HEK293 (cell line): Measurements from ENCODE around the gene PDLIM5.

Experiments
- CTCF ChIA-PET: fragments of 350-600 bp; formaldehyde crosslinking; extraction: SDS; loops from one replicate; lab custom pipeline; 2021; ENCODE audit warnings: antibody characterized with exemption; lab: Yijun Ruan, JAX
- POLR2A ChIA-PET: fragments of 300-600 bp; formaldehyde crosslinking; extraction: SDS; loops from one replicate; lab custom pipeline; 2020; ENCODE audit warnings: antibody characterized with exemption, inconsistent platforms; lab: Yijun Ruan, JAX
- H3K27ac ChIP-seq: fragments of 200-500 bp; sonication (Bioruptor generic); 2 replicates; pipeline ENCODE4 v1.5.1; 2014; ENCODE audit warnings: low read depth, low read length, control low read depth, inconsistent platforms; ENCODE audit errors: extremely low read depth
- H3K36me3 ChIP-seq, 2 experiments: fragments of 200-500 bp in 1 of 2; sonication (Bioruptor generic) in 1 of 2; 1 replicate in 1 of 2; 2 replicates in 1 of 2; pipeline ENCODE4 v1.5.1; 2014 to 2017; ENCODE audit warnings: inconsistent platforms in 2 of 2, low read length in 2 of 2; ENCODE audit not compliant: control insufficient read depth in 2 of 2, insufficient read depth in 1 of 2
- H3K4me1 ChIP-seq: fragments of 200-500 bp; sonication (Bioruptor generic); 2 replicates; pipeline ENCODE4 v1.5.1; 2014; ENCODE audit warnings: mild to moderate bottlenecking, low read length, inconsistent platforms; ENCODE audit not compliant: control insufficient read depth, insufficient read depth
- H3K4me3 ChIP-seq: 2 replicates; pipeline ENCODE4 v1.5.1; 2011; ENCODE audit warnings: low read depth, mild to moderate bottlenecking, control low read depth, low read length, moderate library complexity
- H3K9me3 ChIP-seq: fragments of 200-500 bp; sonication (Bioruptor generic); 2 replicates; pipeline ENCODE4 v1.5.1; 2014; ENCODE audit warnings: low read depth, low read length, inconsistent platforms; ENCODE audit not compliant: control insufficient read depth, insufficient read depth
- HOXC10 ChIP-seq: sonication (generic); formaldehyde crosslinking; IDR thresholded peaks from 2 replicates; pipeline ENCODE4 v1.8.1; 2023; ENCODE audit warnings: mild to moderate bottlenecking, missing genetic modification reagents
- ZFP41 ChIP-seq: fragments of 450-650 bp; formaldehyde crosslinking; IDR thresholded peaks from 2 replicates; pipeline ENCODE4 v1.5.1; 2016; ENCODE audit warnings: missing biosample characterization, missing genetic modification characterization, borderline replicate concordance
- ZNF10 ChIP-seq: fragments of 450-650 bp; formaldehyde crosslinking; IDR thresholded peaks from 2 replicates; pipeline ENCODE4 v1.5.1; 2017; ENCODE audit warnings: missing biosample characterization, missing genetic modification characterization
- ZNF138 ChIP-seq: fragments of 450-650 bp; formaldehyde crosslinking; IDR thresholded peaks from 2 replicates; pipeline ENCODE4 v1.5.1; 2016; ENCODE audit warnings: missing biosample characterization, missing genetic modification characterization, borderline replicate concordance
- ZNF514 ChIP-seq: fragments of 450-650 bp; formaldehyde crosslinking; IDR thresholded peaks from 2 replicates; pipeline ENCODE4 v1.5.1; 2016; ENCODE audit warnings: missing biosample characterization, missing genetic modification characterization
- ZNF560 ChIP-seq: fragments of 450-650 bp; formaldehyde crosslinking; IDR thresholded peaks from 2 replicates; pipeline ENCODE4 v1.5.1; 2017; ENCODE audit warnings: missing biosample characterization, missing genetic modification characterization, borderline replicate concordance
- ZNF585B ChIP-seq: fragments of 450-650 bp; formaldehyde crosslinking; IDR thresholded peaks from 2 replicates; pipeline ENCODE4 v1.5.1; 2016; ENCODE audit warnings: missing biosample characterization, missing genetic modification characterization
- ZNF658 ChIP-seq: fragments of 450-650 bp; formaldehyde crosslinking; IDR thresholded peaks from 2 replicates; pipeline ENCODE4; 2016; ENCODE audit warnings: missing biosample characterization, missing genetic modification characterization
- ZNF660 ChIP-seq: fragments of 450-650 bp; IDR thresholded peaks from 2 replicates; pipeline ENCODE4 v1.5.1; 2018; ENCODE audit warnings: missing biosample characterization, mild to moderate bottlenecking, missing genetic modification characterization
- ZNF707 ChIP-seq: fragments of 450-650 bp; formaldehyde crosslinking; IDR thresholded peaks from 2 replicates; pipeline ENCODE4 v1.5.1; 2016; ENCODE audit warnings: missing biosample characterization, missing genetic modification characterization
- ZSCAN30 ChIP-seq: fragments of 450-650 bp; IDR thresholded peaks from 2 replicates; pipeline ENCODE4 v1.5.1; 2018; ENCODE audit warnings: missing biosample characterization, mild to moderate bottlenecking, missing genetic modification characterization, moderate library complexity
- TF ChIP-seq, protein P1 (sequence below): fragments of 450-650 bp; formaldehyde crosslinking; IDR thresholded peaks from 2 replicates; pipeline ENCODE4 v1.5.1; 2016; ENCODE audit warnings: missing biosample characterization, missing genetic modification characterization
- TF ChIP-seq, protein P2 (sequence below): fragments of 450-650 bp; IDR thresholded peaks from 2 replicates; pipeline ENCODE4 v1.5.1; 2018; ENCODE audit warnings: missing biosample characterization, mild to moderate bottlenecking, missing genetic modification characterization
- TF ChIP-seq, protein P3 (sequence below): fragments of 450-650 bp; formaldehyde crosslinking; IDR thresholded peaks from 2 replicates; pipeline ENCODE4 v1.5.1; 2016; ENCODE audit warnings: missing biosample characterization, missing genetic modification characterization
- TF ChIP-seq, protein P4 (sequence below): fragments of 450-650 bp; formaldehyde crosslinking; IDR thresholded peaks from 2 replicates; pipeline ENCODE4 v1.5.1; 2016; ENCODE audit warnings: missing biosample characterization, missing genetic modification characterization
- TF ChIP-seq, protein P5 (sequence below): fragments of 450-650 bp; formaldehyde crosslinking; IDR thresholded peaks from 2 replicates; pipeline ENCODE4 v1.5.1; 2016; ENCODE audit warnings: missing biosample characterization, missing genetic modification characterization
- TF ChIP-seq, protein P6 (sequence below): fragments of 450-650 bp; formaldehyde crosslinking; IDR thresholded peaks from 2 replicates; pipeline ENCODE4 v1.5.0; 2017; ENCODE audit warnings: missing biosample characterization, missing genetic modification characterization, borderline replicate concordance
- TF ChIP-seq, protein P7 (sequence below): fragments of 450-650 bp; formaldehyde crosslinking; IDR thresholded peaks from 2 replicates; pipeline ENCODE4 v1.5.1; 2016; ENCODE audit warnings: missing biosample characterization, missing genetic modification characterization

PDLIM5 gene

DNA sequence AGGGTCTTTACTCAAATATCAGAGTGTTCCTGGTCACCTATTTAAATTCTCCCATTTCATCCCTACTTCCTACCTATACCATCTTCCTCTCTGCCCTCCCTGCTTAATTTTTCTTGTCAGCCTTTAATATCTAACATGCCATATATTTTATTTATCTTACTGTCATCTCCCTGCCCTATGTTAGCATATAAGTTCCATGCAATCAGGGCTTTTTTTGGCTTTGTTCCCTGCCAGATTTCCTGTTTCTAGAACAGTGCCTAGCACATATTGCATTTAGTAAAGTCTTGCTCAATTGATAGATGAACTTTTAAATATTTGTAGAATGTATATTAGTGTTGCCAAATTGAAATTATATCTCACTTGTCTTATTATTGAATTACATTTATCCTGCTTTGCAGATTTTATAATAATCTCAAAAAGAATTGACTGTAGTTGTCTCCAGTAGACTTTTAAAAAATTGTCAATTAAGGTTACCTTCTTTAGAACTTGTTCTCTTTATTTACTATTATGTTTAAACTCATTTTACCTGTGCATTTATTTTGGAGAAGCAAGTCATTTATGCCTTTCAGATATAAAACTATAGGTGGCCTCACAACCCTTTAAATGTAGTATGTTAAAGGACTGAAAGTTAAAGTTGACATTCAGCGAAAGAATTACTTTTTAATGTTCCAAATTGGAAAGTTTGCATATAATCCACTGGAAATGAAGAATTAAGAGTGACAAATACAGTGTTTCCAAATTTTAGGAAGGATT, 197.8 kb downstream of the PDLIM5 start:
- no peak overlapping the region for H3K4me3 ChIP-seq
- POLR2A ChIA-PET = no interaction called here
- H3K9me3 ChIP-seq = no peaks in the 10 kb centered on the region
- 0 out of 2 replicates have a peak, but pooled peaks cover 2% of the 10 kb centered on the region for H3K4me1 ChIP-seq
- TF ChIP-seq, protein P1, sequence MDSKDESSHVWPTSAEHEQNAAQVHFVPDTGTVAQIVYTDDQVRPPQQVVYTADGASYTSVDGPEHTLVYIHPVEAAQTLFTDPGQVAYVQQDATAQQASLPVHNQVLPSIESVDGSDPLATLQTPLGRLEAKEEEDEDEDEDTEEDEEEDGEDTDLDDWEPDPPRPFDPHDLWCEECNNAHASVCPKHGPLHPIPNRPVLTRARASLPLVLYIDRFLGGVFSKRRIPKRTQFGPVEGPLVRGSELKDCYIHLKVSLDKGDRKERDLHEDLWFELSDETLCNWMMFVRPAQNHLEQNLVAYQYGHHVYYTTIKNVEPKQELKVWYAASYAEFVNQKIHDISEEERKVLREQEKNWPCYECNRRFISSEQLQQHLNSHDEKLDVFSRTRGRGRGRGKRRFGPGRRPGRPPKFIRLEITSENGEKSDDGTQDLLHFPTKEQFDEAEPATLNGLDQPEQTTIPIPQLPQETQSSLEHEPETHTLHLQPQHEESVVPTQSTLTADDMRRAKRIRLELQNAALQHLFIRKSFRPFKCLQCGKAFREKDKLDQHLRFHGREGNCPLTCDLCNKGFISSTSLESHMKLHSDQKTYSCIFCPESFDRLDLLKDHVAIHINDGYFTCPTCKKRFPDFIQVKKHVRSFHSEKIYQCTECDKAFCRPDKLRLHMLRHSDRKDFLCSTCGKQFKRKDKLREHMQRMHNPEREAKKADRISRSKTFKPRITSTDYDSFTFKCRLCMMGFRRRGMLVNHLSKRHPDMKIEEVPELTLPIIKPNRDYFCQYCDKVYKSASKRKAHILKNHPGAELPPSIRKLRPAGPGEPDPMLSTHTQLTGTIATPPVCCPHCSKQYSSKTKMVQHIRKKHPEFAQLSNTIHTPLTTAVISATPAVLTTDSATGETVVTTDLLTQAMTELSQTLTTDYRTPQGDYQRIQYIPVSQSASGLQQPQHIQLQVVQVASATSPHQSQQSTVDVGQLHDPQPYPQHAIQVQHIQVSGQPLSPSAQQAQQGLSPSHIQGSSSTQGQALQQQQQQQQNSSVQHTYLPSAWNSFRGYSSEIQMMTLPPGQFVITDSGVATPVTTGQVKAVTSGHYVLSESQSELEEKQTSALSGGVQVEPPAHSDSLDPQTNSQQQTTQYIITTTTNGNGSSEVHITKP (tag by site-specific recombination) = peak; percentile 23; the same call in 1 of the 2 replicates
- TF ChIP-seq ZNF660 (tag by site-specific recombination) (peak; percentile 46; the same call in 1 of the 2 replicates), ZNF585B (tag by site-specific recombination) (no peak)
- peaks cover 0 to 3% of the 10 kb centered on the region in 2 experiments; a peak in 1 of 3 replicates for H3K36me3 ChIP-seq
- no peak overlapping the region for H3K27ac ChIP-seq
- CTCF ChIA-PET = no interaction called here

DNA sequence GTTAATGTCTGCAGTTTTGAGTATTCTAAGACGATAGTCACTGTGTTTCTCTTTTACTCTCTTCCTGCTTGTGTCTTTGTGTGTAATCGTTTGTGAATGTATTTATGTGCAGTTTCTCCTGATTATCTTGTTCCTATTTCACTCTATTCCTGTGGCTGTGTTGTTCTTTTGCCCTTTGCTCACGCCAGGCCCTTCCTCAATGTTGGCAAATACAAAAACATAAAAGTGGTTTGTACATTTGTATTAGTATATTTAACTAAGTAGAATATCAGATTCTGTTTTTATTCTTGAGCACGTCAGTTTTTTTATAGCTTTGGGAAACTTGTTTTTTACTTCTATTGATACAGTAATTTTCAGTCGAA, 198.4 kb downstream of the PDLIM5 start:
- 0 out of 2 replicates have a peak, but pooled peaks cover 2% of the 10 kb centered on the region for H3K4me1 ChIP-seq
- CTCF ChIA-PET = no interaction called here
- H3K9me3 ChIP-seq = no peaks in the 10 kb centered on the region
- POLR2A ChIA-PET = no interaction called here
- H3K36me3 ChIP-seq = peaks cover 0 to 3% of the 10 kb centered on the region in 2 experiments; a peak in 1 of 3 replicates
- H3K27ac ChIP-seq = no peak overlapping the region
- no peak overlapping the region for H3K4me3 ChIP-seq
- TF ChIP-seq ZNF707 (tag by site-specific recombination) (no peak), ZNF138 (tag by site-specific recombination) (no peak), ZNF514 (tag by site-specific recombination) (no peak), ZFP41 (no peak), ZNF658 (no peak), ZNF560 (no peak), HOXC10 (no peak), ZNF10 (no peak), ZSCAN30 (no peak)
- TF ChIP-seq, protein P2, sequence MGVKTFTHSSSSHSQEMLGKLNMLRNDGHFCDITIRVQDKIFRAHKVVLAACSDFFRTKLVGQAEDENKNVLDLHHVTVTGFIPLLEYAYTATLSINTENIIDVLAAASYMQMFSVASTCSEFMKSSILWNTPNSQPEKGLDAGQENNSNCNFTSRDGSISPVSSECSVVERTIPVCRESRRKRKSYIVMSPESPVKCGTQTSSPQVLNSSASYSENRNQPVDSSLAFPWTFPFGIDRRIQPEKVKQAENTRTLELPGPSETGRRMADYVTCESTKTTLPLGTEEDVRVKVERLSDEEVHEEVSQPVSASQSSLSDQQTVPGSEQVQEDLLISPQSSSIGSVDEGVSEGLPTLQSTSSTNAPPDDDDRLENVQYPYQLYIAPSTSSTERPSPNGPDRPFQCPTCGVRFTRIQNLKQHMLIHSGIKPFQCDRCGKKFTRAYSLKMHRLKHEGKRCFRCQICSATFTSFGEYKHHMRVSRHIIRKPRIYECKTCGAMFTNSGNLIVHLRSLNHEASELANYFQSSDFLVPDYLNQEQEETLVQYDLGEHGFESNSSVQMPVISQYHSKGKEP = no peak
- TF ChIP-seq, protein P3, sequence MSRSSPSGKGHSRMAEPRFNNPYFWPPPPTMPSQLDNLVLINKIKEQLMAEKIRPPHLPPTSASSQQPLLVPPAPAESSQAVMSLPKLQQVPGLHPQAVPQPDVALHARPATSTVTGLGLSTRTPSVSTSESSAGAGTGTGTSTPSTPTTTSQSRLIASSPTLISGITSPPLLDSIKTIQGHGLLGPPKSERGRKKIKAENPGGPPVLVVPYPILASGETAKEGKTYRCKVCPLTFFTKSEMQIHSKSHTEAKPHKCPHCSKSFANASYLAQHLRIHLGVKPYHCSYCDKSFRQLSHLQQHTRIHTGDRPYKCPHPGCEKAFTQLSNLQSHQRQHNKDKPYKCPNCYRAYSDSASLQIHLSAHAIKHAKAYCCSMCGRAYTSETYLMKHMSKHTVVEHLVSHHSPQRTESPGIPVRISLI (tag by site-specific recombination) = no peak
- TF ChIP-seq, protein P4, sequence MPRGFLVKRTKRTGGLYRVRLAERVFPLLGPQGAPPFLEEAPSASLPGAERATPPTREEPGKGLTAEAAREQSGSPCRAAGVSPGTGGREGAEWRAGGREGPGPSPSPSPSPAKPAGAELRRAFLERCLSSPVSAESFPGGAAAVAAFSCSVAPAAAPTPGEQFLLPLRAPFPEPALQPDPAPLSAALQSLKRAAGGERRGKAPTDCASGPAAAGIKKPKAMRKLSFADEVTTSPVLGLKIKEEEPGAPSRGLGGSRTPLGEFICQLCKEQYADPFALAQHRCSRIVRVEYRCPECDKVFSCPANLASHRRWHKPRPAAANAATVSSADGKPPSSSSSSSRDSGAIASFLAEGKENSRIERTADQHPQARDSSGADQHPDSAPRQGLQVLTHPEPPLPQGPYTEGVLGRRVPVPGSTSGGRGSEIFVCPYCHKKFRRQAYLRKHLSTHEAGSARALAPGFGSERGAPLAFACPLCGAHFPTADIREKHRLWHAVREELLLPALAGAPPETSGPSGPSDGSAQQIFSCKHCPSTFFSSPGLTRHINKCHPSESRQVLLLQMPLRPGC = no peak
- TF ChIP-seq, protein P5, sequence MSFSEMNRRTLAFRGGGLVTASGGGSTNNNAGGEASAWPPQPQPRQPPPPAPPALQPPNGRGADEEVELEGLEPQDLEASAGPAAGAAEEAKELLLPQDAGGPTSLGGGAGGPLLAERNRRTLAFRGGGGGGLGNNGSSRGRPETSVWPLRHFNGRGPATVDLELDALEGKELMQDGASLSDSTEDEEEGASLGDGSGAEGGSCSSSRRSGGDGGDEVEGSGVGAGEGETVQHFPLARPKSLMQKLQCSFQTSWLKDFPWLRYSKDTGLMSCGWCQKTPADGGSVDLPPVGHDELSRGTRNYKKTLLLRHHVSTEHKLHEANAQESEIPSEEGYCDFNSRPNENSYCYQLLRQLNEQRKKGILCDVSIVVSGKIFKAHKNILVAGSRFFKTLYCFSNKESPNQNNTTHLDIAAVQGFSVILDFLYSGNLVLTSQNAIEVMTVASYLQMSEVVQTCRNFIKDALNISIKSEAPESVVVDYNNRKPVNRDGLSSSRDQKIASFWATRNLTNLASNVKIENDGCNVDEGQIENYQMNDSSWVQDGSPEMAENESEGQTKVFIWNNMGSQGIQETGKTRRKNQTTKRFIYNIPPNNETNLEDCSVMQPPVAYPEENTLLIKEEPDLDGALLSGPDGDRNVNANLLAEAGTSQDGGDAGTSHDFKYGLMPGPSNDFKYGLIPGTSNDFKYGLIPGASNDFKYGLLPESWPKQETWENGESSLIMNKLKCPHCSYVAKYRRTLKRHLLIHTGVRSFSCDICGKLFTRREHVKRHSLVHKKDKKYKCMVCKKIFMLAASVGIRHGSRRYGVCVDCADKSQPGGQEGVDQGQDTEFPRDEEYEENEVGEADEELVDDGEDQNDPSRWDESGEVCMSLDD (tag by site-specific recombination) = no peak
- TF ChIP-seq, protein P6, sequence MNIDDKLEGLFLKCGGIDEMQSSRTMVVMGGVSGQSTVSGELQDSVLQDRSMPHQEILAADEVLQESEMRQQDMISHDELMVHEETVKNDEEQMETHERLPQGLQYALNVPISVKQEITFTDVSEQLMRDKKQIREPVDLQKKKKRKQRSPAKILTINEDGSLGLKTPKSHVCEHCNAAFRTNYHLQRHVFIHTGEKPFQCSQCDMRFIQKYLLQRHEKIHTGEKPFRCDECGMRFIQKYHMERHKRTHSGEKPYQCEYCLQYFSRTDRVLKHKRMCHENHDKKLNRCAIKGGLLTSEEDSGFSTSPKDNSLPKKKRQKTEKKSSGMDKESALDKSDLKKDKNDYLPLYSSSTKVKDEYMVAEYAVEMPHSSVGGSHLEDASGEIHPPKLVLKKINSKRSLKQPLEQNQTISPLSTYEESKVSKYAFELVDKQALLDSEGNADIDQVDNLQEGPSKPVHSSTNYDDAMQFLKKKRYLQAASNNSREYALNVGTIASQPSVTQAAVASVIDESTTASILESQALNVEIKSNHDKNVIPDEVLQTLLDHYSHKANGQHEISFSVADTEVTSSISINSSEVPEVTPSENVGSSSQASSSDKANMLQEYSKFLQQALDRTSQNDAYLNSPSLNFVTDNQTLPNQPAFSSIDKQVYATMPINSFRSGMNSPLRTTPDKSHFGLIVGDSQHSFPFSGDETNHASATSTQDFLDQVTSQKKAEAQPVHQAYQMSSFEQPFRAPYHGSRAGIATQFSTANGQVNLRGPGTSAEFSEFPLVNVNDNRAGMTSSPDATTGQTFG (tag by site-specific recombination) = no peak
- TF ChIP-seq, protein P7, sequence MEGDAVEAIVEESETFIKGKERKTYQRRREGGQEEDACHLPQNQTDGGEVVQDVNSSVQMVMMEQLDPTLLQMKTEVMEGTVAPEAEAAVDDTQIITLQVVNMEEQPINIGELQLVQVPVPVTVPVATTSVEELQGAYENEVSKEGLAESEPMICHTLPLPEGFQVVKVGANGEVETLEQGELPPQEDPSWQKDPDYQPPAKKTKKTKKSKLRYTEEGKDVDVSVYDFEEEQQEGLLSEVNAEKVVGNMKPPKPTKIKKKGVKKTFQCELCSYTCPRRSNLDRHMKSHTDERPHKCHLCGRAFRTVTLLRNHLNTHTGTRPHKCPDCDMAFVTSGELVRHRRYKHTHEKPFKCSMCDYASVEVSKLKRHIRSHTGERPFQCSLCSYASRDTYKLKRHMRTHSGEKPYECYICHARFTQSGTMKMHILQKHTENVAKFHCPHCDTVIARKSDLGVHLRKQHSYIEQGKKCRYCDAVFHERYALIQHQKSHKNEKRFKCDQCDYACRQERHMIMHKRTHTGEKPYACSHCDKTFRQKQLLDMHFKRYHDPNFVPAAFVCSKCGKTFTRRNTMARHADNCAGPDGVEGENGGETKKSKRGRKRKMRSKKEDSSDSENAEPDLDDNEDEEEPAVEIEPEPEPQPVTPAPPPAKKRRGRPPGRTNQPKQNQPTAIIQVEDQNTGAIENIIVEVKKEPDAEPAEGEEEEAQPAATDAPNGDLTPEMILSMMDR (tag by site-specific recombination) = no peak
